Endothelial cell of umbilical vein (primary cell): ENCODE results near the gene SLC44A5. TPM values are rescaled to one million over a fixed set of nuclear protein-coding genes. Genes with fewer than 3 reads are reported as not detected.

Experiments used
- BruUV-seq: library from RNA; stranded (reverse); fragments of 400-500 nt; replicated peaks from 2 replicates; lab custom pipeline; 2021; lab: Mats Ljungman, UMichigan
- CTCF ChIA-PET: fragments of 300-600, 350-600 bp; sonication (Branson Sonifier 250); formaldehyde crosslinking; loops from one replicate; lab custom pipeline; 2021; ENCODE audit warnings: antibody characterized with exemption, inconsistent platforms; lab: Charles Lee
- POLR2A ChIA-PET: fragments of 300-600, 350-600 bp; sonication (Branson Sonifier 250); formaldehyde crosslinking; loops from one replicate; lab custom pipeline; 2021; ENCODE audit warnings: antibody characterized with exemption, inconsistent platforms; lab: Charles Lee
- DNase-seq: peaks from one replicate; pipeline ENCODE4 v3.0.0-alpha.2; 2011; ENCODE audit warnings: low read depth, low spot score
- FAIRE-seq: peaks from 2 replicates; lab custom pipeline; 2011; peaks lifted over from hg19 to GRCh38; lab: Jason Lieb, UNC
- H2AFZ ChIP-seq: 2 replicates; pipeline ENCODE4 v1.6.0; 2012; ENCODE audit warnings: low read depth, low read length, control low read depth, inconsistent platforms
- H3K27ac ChIP-seq: 2 replicates; pipeline ENCODE4 v1.5.1; 2011; ENCODE audit warnings: low read depth, mild to moderate bottlenecking, control low read depth, low read length, moderate library complexity; ENCODE audit not compliant: insufficient read depth
- H3K27me3 ChIP-seq, 2 experiments: 2 replicates each; pipeline versions ENCODE4 v1.6.0 to v1.6.1; 2011; ENCODE audit warnings: low read length in 2 of 2, mixed read lengths in 1 of 2; ENCODE audit not compliant: control insufficient read depth in 2 of 2, insufficient read depth in 2 of 2
- H3K36me3 ChIP-seq, 2 experiments: 2 replicates in 1 of 2; 3 replicates in 1 of 2; pipeline ENCODE4 v1.5.1; 2011; ENCODE audit warnings: low read length in 2 of 2, mild to moderate bottlenecking in 1 of 2, moderate library complexity in 1 of 2; ENCODE audit not compliant: control insufficient read depth in 2 of 2, insufficient read depth in 2 of 2; ENCODE audit errors: extremely low read depth in 1 of 2
- H3K4me1 ChIP-seq: 3 replicates; pipeline ENCODE4 v1.5.1; 2011; ENCODE audit warnings: mild to moderate bottlenecking, low read length; ENCODE audit not compliant: control insufficient read depth, insufficient read depth; ENCODE audit errors: extremely low read depth
- H3K4me2 ChIP-seq: 2 replicates; pipeline ENCODE4 v1.6.1; 2011; ENCODE audit warnings: low read length, control low read depth, mixed read lengths; ENCODE audit not compliant: insufficient read depth
- H3K4me3 ChIP-seq, 3 experiments: fragments of 200-600 bp in 1 of 3; sonication (generic), shearing (Covaris generic) in 1 of 3; replicated peaks in 1 of 3; 2 replicates each; pipeline ENCODE4 v1.5.1; 2011 to 2016; ENCODE audit warnings: control low read depth in 3 of 3, low read length in 3 of 3, mild to moderate bottlenecking in 2 of 3, inconsistent platforms in 1 of 3, low read depth in 1 of 3, moderate library complexity in 1 of 3; ENCODE audit not compliant: insufficient read depth in 1 of 3
- H3K79me2 ChIP-seq: 2 replicates; pipeline ENCODE4 v1.6.0; 2012; ENCODE audit warnings: low read length, inconsistent platforms; ENCODE audit not compliant: control insufficient read depth, insufficient read depth
- H3K9ac ChIP-seq: replicated peaks from 2 replicates; pipeline ENCODE3; 2011; ENCODE audit warnings: low read length, control low read depth; ENCODE audit not compliant: insufficient read depth; ENCODE audit errors: extremely low read depth
- H3K9me1 ChIP-seq: replicated peaks from 3 replicates; pipeline ENCODE4 v1.6.0; 2011; ENCODE audit warnings: mild to moderate bottlenecking, low read length; ENCODE audit not compliant: control insufficient read depth, insufficient read depth; ENCODE audit errors: extremely low read depth
- H3K9me3 ChIP-seq: replicated peaks from 2 replicates; pipeline ENCODE4 v1.5.1; 2012; ENCODE audit warnings: low read length, inconsistent platforms; ENCODE audit not compliant: control insufficient read depth, insufficient read depth
- H4K20me1 ChIP-seq: replicated peaks from 2 replicates; pipeline ENCODE3; 2011; ENCODE audit warnings: mild to moderate bottlenecking, low read length; ENCODE audit not compliant: control insufficient read depth, insufficient read depth; ENCODE audit errors: extremely low read depth
- EZH2 ChIP-seq: IDR thresholded peaks from 2 replicates; pipeline ENCODE4 v1.6.1; 2012; ENCODE audit warnings: borderline replicate concordance, low read depth, mild to moderate bottlenecking, moderate library complexity, low read length, inconsistent platforms; ENCODE audit not compliant: severe bottlenecking
- FOS ChIP-seq: IDR thresholded peaks from 2 replicates; pipeline ENCODE4 v1.6.1; 2011; ENCODE audit warnings: mild to moderate bottlenecking, low read length, moderate library complexity, borderline replicate concordance; ENCODE audit not compliant: insufficient read depth
- GATA2 ChIP-seq: IDR thresholded peaks from 2 replicates; pipeline ENCODE4 v1.7.0; 2011; ENCODE audit warnings: low read depth, mild to moderate bottlenecking, moderate library complexity, mixed read lengths, low read length; ENCODE audit not compliant: insufficient read length, insufficient read depth
- JUN ChIP-seq: IDR thresholded peaks from 2 replicates; pipeline ENCODE4 v1.6.1; 2011; ENCODE audit warnings: borderline replicate concordance, low read depth; ENCODE audit not compliant: insufficient read length, insufficient read depth
- MAX ChIP-seq: IDR thresholded peaks from 2 replicates; pipeline ENCODE4 v1.6.1; 2011; ENCODE audit not compliant: insufficient read depth, insufficient read length
- MYC ChIP-seq: IDR thresholded peaks from one replicate; pipeline ENCODE4 v1.6.1; 2011; ENCODE audit warnings: mild to moderate bottlenecking, low read depth, low read length
- dilution Hi-C: fragments of 300-500 bp; cut with MboI; formaldehyde crosslinking; loops from one replicate; pipeline ENCODE4 v1.15.0; 2019; ENCODE audit warnings: low sequenced_read_pairs; ENCODE audit not compliant: extremely low pct_ligation_motif_present
- intact Hi-C: fragments of 100-400 bp; cut with micrococcal nuclease; formaldehyde crosslinking; loops from one replicate; pipeline ENCODE4 v1.10.0; 2022
- polyA plus RNA-seq, 4 experiments: library from polyadenylated mRNA; depleted of rRNA in 3 of 4; stranded (reverse) in 3 of 4; unstranded in 1 of 4; fragments of >200 nt; gene quantifications; 2 replicates each; pipeline versions ENCODE4 v1.2.1 to v1.2.3, GENCODE V29; 2011 to 2012; ENCODE audit warnings: missing spikeins in 1 of 4
- total RNA-seq: library from RNA; stranded (reverse); gene quantifications from 2 replicates; pipeline ENCODE4 v1.2.3, GENCODE V29; 2021

SLC44A5 gene
- total and polyA plus RNA-seq, 2 donors (not counting 3 experiments of a cell fraction or from before 2014, with no cell fraction given) = 1.6 to 3.2 TPM

GRCh38 chr1:75539230-75540116, 71.4 kb downstream of the SLC44A5 start:
- ChIA-PET POLR2A (interaction anchor here (0.9 kb wide), 1 partner anchor 10 kb away, joined by 3 read pairs; no protein-coding TSS in a partner anchor), CTCF (interaction anchor here (1.2 to 2.2 kb wide), 5 partner anchors 9 to 260 kb away, joined by 3 to 10 read pairs (median 5); no protein-coding TSS in a partner anchor)
- Histone ChIP-seq H3K36me3 (no peaks in the 10 kb centered on the region), H3K27me3 (no peaks in the 10 kb centered on the region), H3K9me3 (no peaks in the 10 kb centered on the region), H3K4me3 (no peak overlapping the region), H3K79me2 (no peaks in the 10 kb centered on the region), H2AFZ (no peak overlapping the region), H3K9ac (no peak overlapping the region), H3K27ac (no peak overlapping the region), H4K20me1 (no peaks in the 10 kb centered on the region), H3K4me2 (no peak overlapping the region), H3K4me1 (peaks cover 29% of the 10 kb centered on the region), H3K9me1 (no peaks in the 10 kb centered on the region)
- peak; percentile 87 for DNase-seq
- TF ChIP-seq FOS (peak; percentile 63), JUN (peak; percentile 5), MYC (no peak), MAX (no peak), EZH2 (no peak), GATA2 (no peak)
- peak; percentile 49 for FAIRE-seq
- dilution Hi-C loops = no loop called here
- intact Hi-C loops = loop anchor here (5.0 kb wide), 1 partner anchor 73 kb away; the partner anchor contains the start of gene SLC44A5
- BruUV-seq = no TSS peak
